Panc1 (cell line): ENCODE results near the gene MYEF2. TPM values are rescaled to one million over a fixed set of nuclear protein-coding genes. Genes with fewer than 3 reads are reported as not detected.

Experiments used
- ATAC-seq: fragments of 200-7000 bp; cut with Tn5 transposase; 2 replicates; pipeline ENCODE4 v1.9.1; 2020; ENCODE audit warnings: mild to moderate bottlenecking, moderate library complexity
- BruUV-seq: library from RNA; stranded (reverse); fragments of 400-500 nt; replicated peaks from 2 replicates; lab custom pipeline; 2021; lab: Mats Ljungman, UMichigan
- CTCF ChIA-PET: fragments of 300-600 bp; sonication (Branson Sonifier 250); formaldehyde crosslinking; loops from one replicate; lab custom pipeline; 2022; ENCODE audit warnings: antibody characterized with exemption; lab: Charles Lee
- POLR2A ChIA-PET: fragments of 300-600 bp; sonication (Branson Sonifier 250); formaldehyde crosslinking; loops from one replicate; lab custom pipeline; 2022; ENCODE audit warnings: antibody characterized with exemption; lab: Charles Lee
- DNase-seq: peaks from one replicate; pipeline ENCODE4 v3.0.0-alpha.2; 2010; ENCODE audit warnings: low read depth, low spot score
- H3K27ac ChIP-seq: 2 replicates; pipeline ENCODE4 v1.5.1; 2011; ENCODE audit warnings: mild to moderate bottlenecking, low read length, inconsistent platforms
- H3K27me3 ChIP-seq: fragments of 200-500 bp; sonication (Bioruptor generic); 2 replicates; pipeline ENCODE4 v1.6.0; 2014; ENCODE audit warnings: low read length, inconsistent platforms; ENCODE audit not compliant: control insufficient read depth, insufficient read depth
- H3K36me3 ChIP-seq: fragments of 200-500 bp; sonication (Bioruptor generic); 2 replicates; pipeline ENCODE4 v1.5.1; 2014; ENCODE audit warnings: inconsistent platforms, mild to moderate bottlenecking, low read length, moderate library complexity; ENCODE audit not compliant: control insufficient read depth, insufficient read depth
- H3K4me1 ChIP-seq: 2 replicates; pipeline ENCODE4 v1.5.1; 2011; ENCODE audit warnings: inconsistent platforms, mild to moderate bottlenecking, low read length, moderate library complexity; ENCODE audit not compliant: control insufficient read depth, insufficient read depth
- H3K4me3 ChIP-seq, 2 experiments: 2 replicates each; pipeline ENCODE4 v1.5.1; 2011 to 2012; ENCODE audit warnings: low read depth in 2 of 2, low read length in 2 of 2, mild to moderate bottlenecking in 2 of 2, inconsistent platforms in 1 of 2, moderate library complexity in 1 of 2
- H3K9me3 ChIP-seq: fragments of 200-500 bp; sonication (Bioruptor generic); 2 replicates; pipeline ENCODE4 v1.5.1; 2014; ENCODE audit warnings: low read depth, mild to moderate bottlenecking, inconsistent platforms, low read length, moderate library complexity; ENCODE audit not compliant: control insufficient read depth, insufficient read depth
- CTCF ChIP-seq: fragments of 450-650 bp; IDR thresholded peaks from 2 replicates; pipeline ENCODE4 v1.5.1; 2017; ENCODE audit warnings: mild to moderate bottlenecking
- POLR2AphosphoS5 ChIP-seq: IDR thresholded peaks from 2 replicates; pipeline ENCODE4 v1.6.1; 2012; ENCODE audit warnings: mild to moderate bottlenecking, low read depth, low read length, moderate library complexity
- REST ChIP-seq, 2 experiments: IDR thresholded peaks; 2 replicates each; pipeline ENCODE4 v1.6.1; 2011 to 2012; ENCODE audit warnings: low read depth in 2 of 2, control low read depth in 1 of 2, low read length in 1 of 2, mild to moderate bottlenecking in 1 of 2, moderate library complexity in 1 of 2; ENCODE audit not compliant: insufficient read depth in 1 of 2
- SIN3A ChIP-seq: IDR thresholded peaks from 2 replicates; pipeline ENCODE4 v1.6.1; 2012; ENCODE audit warnings: low read depth, mild to moderate bottlenecking, low read length, moderate library complexity, borderline replicate concordance; ENCODE audit not compliant: insufficient read depth
- TCF7L2 ChIP-seq: IDR thresholded peaks from 2 replicates; pipeline ENCODE4 v1.6.1; 2011; ENCODE audit warnings: mild to moderate bottlenecking, low read depth, low read length, inconsistent platforms
- in situ Hi-C: cut with HindIII; loops from 2 replicates; pipeline ENCODE4 v1.10.0; 2016; ENCODE audit warnings: low sequenced_read_pairs, low pct_unique_long_range_greater_than_20kb
- intact Hi-C: fragments of 100-400 bp; cut with micrococcal nuclease; formaldehyde crosslinking; loops from one replicate; pipeline ENCODE4 v1.10.0; 2022; ENCODE audit not compliant: unreplicated experiment
- total RNA-seq: library from RNA; stranded (reverse); gene quantifications from one replicate; pipeline ENCODE4 v1.2.1, GENCODE V29; 2021; ENCODE audit not compliant: unreplicated experiment

The MYEF2 gene
- total RNA-seq, 1 experiment from 2014 or later: 71.3 TPM

- ATAC-seq: no peak
- Histone ChIP-seq H3K4me3 (no peak overlapping the region), H3K9me3 (no peaks in the 10 kb centered on the region), H3K27ac (no peak overlapping the region), H3K27me3 (no peaks in the 10 kb centered on the region), H3K4me1 (no peaks in the 10 kb centered on the region), H3K36me3 (no peaks in the 10 kb centered on the region)
- POLR2A ChIA-PET: no interaction called here
- intact Hi-C loops (no loop called here), in situ Hi-C loops (no loop called here)
- CTCF ChIA-PET: no interaction called here
- TF ChIP-seq SIN3A: no peak
- no peak for TF ChIP-seq CTCF
- no peak for TF ChIP-seq REST (IDR thresholded peaks at IDR 0.05; ENCODE audit: insufficient read depth in 1 of 2, low read depth in 2 of 2, low read length in 1 of 2)
- no peak for TF ChIP-seq TCF7L2
- TF ChIP-seq POLR2AphosphoS5: no peak
- DNase-seq: no peak
- BruUV-seq: no TSS peak
Observed at GRCh38 chr15:48090666-48091065, 87.4 kb downstream of the MYEF2 start.

GRCh38 chr15:48090115-48090514 is 88.0 kb downstream of the MYEF2 start:
- ChIA-PET CTCF (no interaction called here), POLR2A (no interaction called here)
- no peaks in the 10 kb centered on the region for H3K27me3 ChIP-seq
- no peak overlapping the region for H3K27ac ChIP-seq
- H3K9me3 ChIP-seq: no peaks in the 10 kb centered on the region
- no peak overlapping the region for H3K4me3 ChIP-seq
- no TSS peak for BruUV-seq
- intact Hi-C loops (no loop called here), in situ Hi-C loops (no loop called here)
- DNase-seq (no peak), ATAC-seq (no peak)
- TF ChIP-seq CTCF (no peak), SIN3A (no peak), REST (IDR thresholded peaks at IDR 0.05; ENCODE audit: insufficient read depth in 1 of 2, low read depth in 2 of 2, low read length in 1 of 2) (no peak), TCF7L2 (no peak), POLR2AphosphoS5 (no peak)
- H3K36me3 ChIP-seq: no peaks in the 10 kb centered on the region
- no peaks in the 10 kb centered on the region for H3K4me1 ChIP-seq
